GM23338 (cell line): Measurements from ENCODE around the gene TMTC2.

Experiments used
- CREB1 ChIP-seq: fragments of 250-450 bp; sonication (Bioruptor Pico); IDR thresholded peaks from 2 replicates; pipeline ENCODE4 v1.5.0; 2020; ENCODE audit warnings: low read depth, mild to moderate bottlenecking, moderate library complexity
- EZH2 ChIP-seq: fragments of 200-600 bp; sonication (generic); IDR thresholded peaks from one replicate; pipeline ENCODE4 v1.8.0; 2017; ENCODE audit warnings: antibody characterized with exemption, mild to moderate bottlenecking, low read depth; ENCODE audit not compliant: unreplicated experiment
- EZH2phosphoT487 ChIP-seq: fragments of 200-600 bp; sonication (generic); IDR thresholded peaks from one replicate; pipeline ENCODE4 v1.8.1; 2018; ENCODE audit warnings: antibody characterized with exemption; ENCODE audit not compliant: unreplicated experiment
- JUNB ChIP-seq: IDR thresholded peaks from one replicate; pipeline ENCODE4 v1.6.1; 2016; ENCODE audit warnings: antibody characterized with exemption; ENCODE audit not compliant: unreplicated experiment
- NANOG ChIP-seq: IDR thresholded peaks from 2 replicates; pipeline ENCODE4 v1.6.1; 2016; ENCODE audit warnings: antibody characterized with exemption, borderline replicate concordance
- POLR2AphosphoS5 ChIP-seq: IDR thresholded peaks from 2 replicates; pipeline ENCODE4 v1.6.1; 2016; ENCODE audit warnings: antibody characterized with exemption, low read depth
- STAT1 ChIP-seq: IDR thresholded peaks from one replicate; pipeline ENCODE4 v1.6.1; 2016; ENCODE audit warnings: antibody characterized with exemption; ENCODE audit not compliant: unreplicated experiment
- TF ChIP-seq, protein P1 (sequence below), 2 experiments: fragments of 200-600 bp in 1 of 2; sonication (generic) in 1 of 2; conservative IDR thresholded peaks; 2 replicates each; pipeline versions ENCODE4 v1.5.1 to v1.6.1; 2016 to 2017; ENCODE audit warnings: antibody characterized with exemption in 2 of 2, low read depth in 2 of 2, mild to moderate bottlenecking in 2 of 2, moderate library complexity in 1 of 2
- TF ChIP-seq, protein P2 (sequence below): IDR thresholded peaks from one replicate; pipeline ENCODE4 v1.6.1; 2018; ENCODE audit warnings: antibody characterized with exemption; ENCODE audit not compliant: unreplicated experiment
- TF ChIP-seq, protein P3 (sequence below): fragments of 250-450 bp; sonication (Bioruptor Pico); IDR thresholded peaks from 2 replicates; pipeline ENCODE4 v1.5.0; 2020; ENCODE audit warnings: mild to moderate bottlenecking, moderate library complexity

DNA sequence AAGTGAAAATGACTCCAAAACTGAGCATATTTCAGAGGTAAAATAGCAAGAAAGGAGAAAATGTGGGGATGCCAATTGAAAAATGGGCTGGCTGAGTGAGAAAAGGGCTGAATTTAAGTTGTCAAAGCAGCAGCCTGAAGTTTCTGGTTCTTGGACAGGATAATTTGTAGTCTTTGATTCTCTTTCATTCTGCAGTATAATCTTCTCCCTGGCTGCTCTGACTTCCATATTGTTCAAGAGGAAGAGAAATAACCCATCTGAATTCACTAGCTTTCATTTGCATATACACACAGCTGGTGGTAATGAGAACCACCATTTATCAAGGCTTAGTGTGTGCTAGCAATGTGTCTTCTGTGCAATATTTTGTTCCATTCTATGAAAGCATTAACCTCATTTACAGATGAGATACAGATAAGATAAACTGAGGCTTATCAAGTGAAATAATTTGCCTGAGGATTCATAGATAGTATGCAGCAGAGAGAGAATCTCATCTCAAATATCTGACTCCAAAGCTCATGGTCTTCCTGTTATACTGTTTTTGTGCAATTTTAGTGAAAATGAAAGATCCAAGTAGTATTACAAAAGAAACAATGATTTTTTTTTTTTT, 184.2 kb downstream of the TMTC2 start:
- TF ChIP-seq EZH2phosphoT487, result no peak
- no peak for TF ChIP-seq POLR2AphosphoS5
- TF ChIP-seq, protein P1, sequence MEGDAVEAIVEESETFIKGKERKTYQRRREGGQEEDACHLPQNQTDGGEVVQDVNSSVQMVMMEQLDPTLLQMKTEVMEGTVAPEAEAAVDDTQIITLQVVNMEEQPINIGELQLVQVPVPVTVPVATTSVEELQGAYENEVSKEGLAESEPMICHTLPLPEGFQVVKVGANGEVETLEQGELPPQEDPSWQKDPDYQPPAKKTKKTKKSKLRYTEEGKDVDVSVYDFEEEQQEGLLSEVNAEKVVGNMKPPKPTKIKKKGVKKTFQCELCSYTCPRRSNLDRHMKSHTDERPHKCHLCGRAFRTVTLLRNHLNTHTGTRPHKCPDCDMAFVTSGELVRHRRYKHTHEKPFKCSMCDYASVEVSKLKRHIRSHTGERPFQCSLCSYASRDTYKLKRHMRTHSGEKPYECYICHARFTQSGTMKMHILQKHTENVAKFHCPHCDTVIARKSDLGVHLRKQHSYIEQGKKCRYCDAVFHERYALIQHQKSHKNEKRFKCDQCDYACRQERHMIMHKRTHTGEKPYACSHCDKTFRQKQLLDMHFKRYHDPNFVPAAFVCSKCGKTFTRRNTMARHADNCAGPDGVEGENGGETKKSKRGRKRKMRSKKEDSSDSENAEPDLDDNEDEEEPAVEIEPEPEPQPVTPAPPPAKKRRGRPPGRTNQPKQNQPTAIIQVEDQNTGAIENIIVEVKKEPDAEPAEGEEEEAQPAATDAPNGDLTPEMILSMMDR (conservative IDR thresholded peaks at IDR 0.05; ENCODE audit: low read depth in 2 of 2), result no peak
- TF ChIP-seq EZH2, result no peak
- TF ChIP-seq NANOG, result no peak
- TF ChIP-seq, protein P2, sequence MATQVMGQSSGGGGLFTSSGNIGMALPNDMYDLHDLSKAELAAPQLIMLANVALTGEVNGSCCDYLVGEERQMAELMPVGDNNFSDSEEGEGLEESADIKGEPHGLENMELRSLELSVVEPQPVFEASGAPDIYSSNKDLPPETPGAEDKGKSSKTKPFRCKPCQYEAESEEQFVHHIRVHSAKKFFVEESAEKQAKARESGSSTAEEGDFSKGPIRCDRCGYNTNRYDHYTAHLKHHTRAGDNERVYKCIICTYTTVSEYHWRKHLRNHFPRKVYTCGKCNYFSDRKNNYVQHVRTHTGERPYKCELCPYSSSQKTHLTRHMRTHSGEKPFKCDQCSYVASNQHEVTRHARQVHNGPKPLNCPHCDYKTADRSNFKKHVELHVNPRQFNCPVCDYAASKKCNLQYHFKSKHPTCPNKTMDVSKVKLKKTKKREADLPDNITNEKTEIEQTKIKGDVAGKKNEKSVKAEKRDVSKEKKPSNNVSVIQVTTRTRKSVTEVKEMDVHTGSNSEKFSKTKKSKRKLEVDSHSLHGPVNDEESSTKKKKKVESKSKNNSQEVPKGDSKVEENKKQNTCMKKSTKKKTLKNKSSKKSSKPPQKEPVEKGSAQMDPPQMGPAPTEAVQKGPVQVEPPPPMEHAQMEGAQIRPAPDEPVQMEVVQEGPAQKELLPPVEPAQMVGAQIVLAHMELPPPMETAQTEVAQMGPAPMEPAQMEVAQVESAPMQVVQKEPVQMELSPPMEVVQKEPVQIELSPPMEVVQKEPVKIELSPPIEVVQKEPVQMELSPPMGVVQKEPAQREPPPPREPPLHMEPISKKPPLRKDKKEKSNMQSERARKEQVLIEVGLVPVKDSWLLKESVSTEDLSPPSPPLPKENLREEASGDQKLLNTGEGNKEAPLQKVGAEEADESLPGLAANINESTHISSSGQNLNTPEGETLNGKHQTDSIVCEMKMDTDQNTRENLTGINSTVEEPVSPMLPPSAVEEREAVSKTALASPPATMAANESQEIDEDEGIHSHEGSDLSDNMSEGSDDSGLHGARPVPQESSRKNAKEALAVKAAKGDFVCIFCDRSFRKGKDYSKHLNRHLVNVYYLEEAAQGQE, result no peak
- no peak for TF ChIP-seq JUNB
- TF ChIP-seq CREB1 (CRISPR knock-in tag), result no peak
- TF ChIP-seq, protein P3, sequence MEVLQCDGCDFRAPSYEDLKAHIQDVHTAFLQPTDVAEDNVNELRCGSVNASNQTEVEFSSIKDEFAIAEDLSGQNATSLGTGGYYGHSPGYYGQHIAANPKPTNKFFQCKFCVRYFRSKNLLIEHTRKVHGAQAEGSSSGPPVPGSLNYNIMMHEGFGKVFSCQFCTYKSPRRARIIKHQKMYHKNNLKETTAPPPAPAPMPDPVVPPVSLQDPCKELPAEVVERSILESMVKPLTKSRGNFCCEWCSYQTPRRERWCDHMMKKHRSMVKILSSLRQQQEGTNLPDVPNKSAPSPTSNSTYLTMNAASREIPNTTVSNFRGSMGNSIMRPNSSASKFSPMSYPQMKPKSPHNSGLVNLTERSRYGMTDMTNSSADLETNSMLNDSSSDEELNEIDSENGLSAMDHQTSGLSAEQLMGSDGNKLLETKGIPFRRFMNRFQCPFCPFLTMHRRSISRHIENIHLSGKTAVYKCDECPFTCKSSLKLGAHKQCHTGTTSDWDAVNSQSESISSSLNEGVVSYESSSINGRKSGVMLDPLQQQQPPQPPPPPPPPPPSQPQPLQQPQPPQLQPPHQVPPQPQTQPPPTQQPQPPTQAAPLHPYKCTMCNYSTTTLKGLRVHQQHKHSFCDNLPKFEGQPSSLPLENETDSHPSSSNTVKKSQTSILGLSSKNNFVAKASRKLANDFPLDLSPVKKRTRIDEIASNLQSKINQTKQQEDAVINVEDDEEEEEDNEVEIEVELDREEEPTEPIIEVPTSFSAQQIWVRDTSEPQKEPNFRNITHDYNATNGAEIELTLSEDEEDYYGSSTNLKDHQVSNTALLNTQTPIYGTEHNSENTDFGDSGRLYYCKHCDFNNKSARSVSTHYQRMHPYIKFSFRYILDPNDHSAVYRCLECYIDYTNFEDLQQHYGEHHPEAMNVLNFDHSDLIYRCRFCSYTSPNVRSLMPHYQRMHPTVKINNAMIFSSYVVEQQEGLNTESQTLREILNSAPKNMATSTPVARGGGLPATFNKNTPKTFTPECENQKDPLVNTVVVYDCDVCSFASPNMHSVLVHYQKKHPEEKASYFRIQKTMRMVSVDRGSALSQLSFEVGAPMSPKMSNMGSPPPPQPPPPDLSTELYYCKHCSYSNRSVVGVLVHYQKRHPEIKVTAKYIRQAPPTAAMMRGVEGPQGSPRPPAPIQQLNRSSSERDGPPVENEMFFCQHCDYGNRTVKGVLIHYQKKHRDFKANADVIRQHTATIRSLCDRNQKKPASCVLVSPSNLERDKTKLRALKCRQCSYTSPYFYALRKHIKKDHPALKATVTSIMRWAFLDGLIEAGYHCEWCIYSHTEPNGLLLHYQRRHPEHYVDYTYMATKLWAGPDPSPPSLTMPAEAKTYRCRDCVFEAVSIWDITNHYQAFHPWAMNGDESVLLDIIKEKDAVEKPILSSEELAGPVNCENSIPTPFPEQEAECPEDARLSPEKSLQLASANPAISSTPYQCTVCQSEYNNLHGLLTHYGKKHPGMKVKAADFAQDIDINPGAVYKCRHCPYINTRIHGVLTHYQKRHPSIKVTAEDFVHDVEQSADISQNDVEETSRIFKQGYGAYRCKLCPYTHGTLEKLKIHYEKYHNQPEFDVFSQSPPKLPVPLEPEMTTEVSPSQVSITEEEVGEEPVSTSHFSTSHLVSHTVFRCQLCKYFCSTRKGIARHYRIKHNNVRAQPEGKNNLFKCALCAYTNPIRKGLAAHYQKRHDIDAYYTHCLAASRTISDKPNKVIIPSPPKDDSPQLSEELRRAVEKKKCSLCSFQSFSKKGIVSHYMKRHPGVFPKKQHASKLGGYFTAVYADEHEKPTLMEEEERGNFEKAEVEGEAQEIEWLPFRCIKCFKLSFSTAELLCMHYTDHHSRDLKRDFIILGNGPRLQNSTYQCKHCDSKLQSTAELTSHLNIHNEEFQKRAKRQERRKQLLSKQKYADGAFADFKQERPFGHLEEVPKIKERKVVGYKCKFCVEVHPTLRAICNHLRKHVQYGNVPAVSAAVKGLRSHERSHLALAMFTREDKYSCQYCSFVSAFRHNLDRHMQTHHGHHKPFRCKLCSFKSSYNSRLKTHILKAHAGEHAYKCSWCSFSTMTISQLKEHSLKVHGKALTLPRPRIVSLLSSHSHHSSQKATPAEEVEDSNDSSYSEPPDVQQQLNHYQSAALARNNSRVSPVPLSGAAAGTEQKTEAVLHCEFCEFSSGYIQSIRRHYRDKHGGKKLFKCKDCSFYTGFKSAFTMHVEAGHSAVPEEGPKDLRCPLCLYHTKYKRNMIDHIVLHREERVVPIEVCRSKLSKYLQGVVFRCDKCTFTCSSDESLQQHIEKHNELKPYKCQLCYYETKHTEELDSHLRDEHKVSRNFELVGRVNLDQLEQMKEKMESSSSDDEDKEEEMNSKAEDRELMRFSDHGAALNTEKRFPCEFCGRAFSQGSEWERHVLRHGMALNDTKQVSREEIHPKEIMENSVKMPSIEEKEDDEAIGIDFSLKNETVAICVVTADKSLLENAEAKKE (CRISPR knock-in tag), result no peak
- no peak for TF ChIP-seq STAT1
